H1 (cell line): ENCODE data around the gene RCAN2. TPM values are rescaled to one million over a fixed set of nuclear protein-coding genes. Genes with fewer than 3 reads are reported as not detected.

Experiments
- CTCF ChIA-PET: fragments of 300-600 bp; sonication (Branson Sonifier 250); formaldehyde crosslinking; loops from one replicate; lab custom pipeline; 2021; ENCODE audit not compliant: partially characterized antibody; lab: Charles Lee
- POLR2A ChIA-PET: fragments of 300-600 bp; sonication (Branson Sonifier 250); formaldehyde crosslinking; loops from one replicate; lab custom pipeline; 2021; ENCODE audit warnings: inconsistent platforms; ENCODE audit not compliant: partially characterized antibody; lab: Charles Lee
- DNase-seq, 2 experiments: peaks; one replicate each; pipeline versions ENCODE4 v3.0.0 to v3.0.0-alpha.2; 2010 to 2022; ENCODE audit warnings: low spot score in 2 of 2, low read depth in 1 of 2, mixed read lengths in 1 of 2
- FAIRE-seq: peaks from 2 replicates; lab custom pipeline; 2011; peaks lifted over from hg19 to GRCh38; lab: Jason Lieb, UNC
- H2AFZ ChIP-seq: 2 replicates; pipeline ENCODE4 v1.8.1; 2012; ENCODE audit warnings: low read length, inconsistent platforms
- H2AK5ac ChIP-seq: 2 replicates; pipeline ENCODE4 v1.6.1; 2013; ENCODE audit warnings: low read depth, low read length
- H2BK120ac ChIP-seq: replicated peaks from 2 replicates; pipeline ENCODE3; 2013; ENCODE audit warnings: low read depth, low read length, inconsistent platforms
- H2BK12ac ChIP-seq: 2 replicates; pipeline ENCODE4 v1.6.1; 2013; ENCODE audit warnings: low read depth, low read length
- H2BK15ac ChIP-seq: 2 replicates; pipeline ENCODE4 v1.6.1; 2013; ENCODE audit warnings: low read length
- H2BK20ac ChIP-seq: 2 replicates; pipeline ENCODE4 v1.6.1; 2013; ENCODE audit warnings: low read length
- H2BK5ac ChIP-seq: 2 replicates; pipeline ENCODE4 v1.6.1; 2013; ENCODE audit warnings: low read depth, low read length
- H3K14ac ChIP-seq: 2 replicates; pipeline ENCODE4 v1.6.1; 2013; ENCODE audit warnings: inconsistent platforms; ENCODE audit not compliant: insufficient read length
- H3K18ac ChIP-seq: 2 replicates; pipeline ENCODE4 v1.6.1; 2013; ENCODE audit warnings: low read length; ENCODE audit errors: extremely low read depth
- H3K23ac ChIP-seq: 2 replicates; pipeline ENCODE4 v1.6.1; 2013; ENCODE audit warnings: inconsistent platforms; ENCODE audit not compliant: insufficient read length
- H3K23me2 ChIP-seq: 2 replicates; pipeline ENCODE4 v1.6.1; 2013; ENCODE audit warnings: low read depth, low read length
- H3K27ac ChIP-seq: 2 replicates; pipeline ENCODE4 v1.6.1; 2011; ENCODE audit warnings: low read depth, low read length, inconsistent platforms
- H3K27me3 ChIP-seq, 4 experiments: replicated peaks in 1 of 4; 1 replicate in 1 of 4; 2 replicates in 3 of 4; pipeline versions ENCODE4 v1.6.1 to v1.8.1; 2011 to 2013; ENCODE audit warnings: low read length in 3 of 4, mild to moderate bottlenecking in 3 of 4, inconsistent platforms in 2 of 4, mixed read lengths in 2 of 4, moderate library complexity in 1 of 4; ENCODE audit not compliant: control insufficient read depth in 3 of 4, insufficient read depth in 3 of 4; ENCODE audit errors: extremely low read depth in 1 of 4
- H3K36me3 ChIP-seq, 4 experiments: 2 replicates each; pipeline versions ENCODE4 v1.6.1 to v1.8.1; 2011 to 2013; ENCODE audit warnings: mild to moderate bottlenecking in 4 of 4, low read length in 3 of 4, moderate library complexity in 2 of 4, control low read depth in 1 of 4, inconsistent platforms in 1 of 4; ENCODE audit not compliant: insufficient read depth in 4 of 4, control insufficient read depth in 2 of 4
- H3K4ac ChIP-seq: replicated peaks from 2 replicates; pipeline ENCODE3; 2013; ENCODE audit warnings: low read length, low read depth, mixed read lengths, inconsistent platforms; ENCODE audit not compliant: insufficient read length
- H3K4me1 ChIP-seq, 4 experiments: replicated peaks in 1 of 4; 1 replicate in 1 of 4; 2 replicates in 3 of 4; pipeline versions ENCODE4 v1.6.1 to v1.8.1; 2011 to 2013; ENCODE audit warnings: low read length in 3 of 4, inconsistent platforms in 2 of 4, mixed read lengths in 1 of 4; ENCODE audit not compliant: insufficient read depth in 4 of 4, control insufficient read depth in 3 of 4
- H3K4me2 ChIP-seq, 2 experiments: 2 replicates each; pipeline versions ENCODE4 v1.6.1 to v1.8.1; 2011 to 2013; ENCODE audit warnings: low read depth in 2 of 2, low read length in 2 of 2, control low read depth in 1 of 2, inconsistent platforms in 1 of 2, mild to moderate bottlenecking in 1 of 2; ENCODE audit not compliant: insufficient read depth in 1 of 2
- H3K4me3 ChIP-seq, 4 experiments: fragments of 200-600, 300-600 bp in 1 of 4; sonication (generic), shearing (Covaris generic), sonication (Bioruptor Twin) in 1 of 4; 2 replicates each; pipeline versions ENCODE4 v1.5.1 to v1.8.1; 2011 to 2016; ENCODE audit warnings: low read length in 4 of 4, low read depth in 3 of 4, control low read depth in 2 of 4, inconsistent platforms in 2 of 4, mild to moderate bottlenecking in 2 of 4, mixed read lengths in 1 of 4, moderate library complexity in 1 of 4; ENCODE audit not compliant: insufficient read depth in 2 of 4; ENCODE audit errors: extremely low read depth in 1 of 4
- H3K56ac ChIP-seq: replicated peaks from 2 replicates; pipeline ENCODE3; 2013; ENCODE audit warnings: low read depth, mild to moderate bottlenecking, mixed read lengths, low read length, inconsistent platforms; ENCODE audit not compliant: insufficient read length
- H3K79me1 ChIP-seq: 2 replicates; pipeline ENCODE4 v1.6.1; 2013; ENCODE audit warnings: low read depth, low read length, control low read depth
- H3K79me2 ChIP-seq, 2 experiments: 2 replicates each; pipeline versions ENCODE4 v1.6.1 to v1.8.1; 2012 to 2013; ENCODE audit warnings: low read length in 2 of 2, mild to moderate bottlenecking in 2 of 2, inconsistent platforms in 1 of 2; ENCODE audit not compliant: insufficient read depth in 2 of 2, control insufficient read depth in 1 of 2
- H3K9ac ChIP-seq, 4 experiments: replicated peaks in 1 of 4; 1 replicate in 1 of 4; 2 replicates in 3 of 4; pipeline versions ENCODE4 v1.6.1 to v1.8.1; 2011 to 2013; ENCODE audit warnings: low read depth in 3 of 4, low read length in 3 of 4, control low read depth in 2 of 4, mild to moderate bottlenecking in 2 of 4, moderate library complexity in 2 of 4, inconsistent platforms in 1 of 4; ENCODE audit errors: extremely low read depth in 1 of 4
- H3K9me3 ChIP-seq, 2 experiments: 2 replicates each; pipeline versions ENCODE4 v1.6.1 to v1.8.1; 2012 to 2013; ENCODE audit warnings: mild to moderate bottlenecking in 2 of 2, moderate library complexity in 2 of 2, control low read depth in 1 of 2, inconsistent platforms in 1 of 2, low read depth in 1 of 2, low read length in 1 of 2, mixed read lengths in 1 of 2; ENCODE audit not compliant: insufficient read depth in 2 of 2
- H4K20me1 ChIP-seq, 2 experiments: replicated peaks in 1 of 2; 2 replicates each; pipeline versions ENCODE3 to v1.8.1; 2011 to 2013; ENCODE audit warnings: inconsistent platforms in 2 of 2, low read length in 2 of 2, mild to moderate bottlenecking in 1 of 2; ENCODE audit not compliant: insufficient read depth in 2 of 2, control insufficient read depth in 1 of 2
- H4K5ac ChIP-seq: 2 replicates; pipeline ENCODE4 v1.6.1; 2013; ENCODE audit warnings: low read length, low read depth, mixed read lengths, inconsistent platforms; ENCODE audit not compliant: insufficient read length
- H4K8ac ChIP-seq: 2 replicates; pipeline ENCODE4 v1.8.0; 2013; ENCODE audit warnings: mild to moderate bottlenecking, moderate library complexity, low read length, inconsistent platforms; ENCODE audit not compliant: insufficient read depth; ENCODE audit errors: extremely low read depth
- H4K91ac ChIP-seq: replicated peaks from 2 replicates; pipeline ENCODE3; 2013; ENCODE audit warnings: low read length, mixed read lengths, inconsistent platforms; ENCODE audit not compliant: insufficient read length
- CREB1 ChIP-seq: IDR thresholded peaks from 2 replicates; pipeline ENCODE4 v1.6.1; 2012; ENCODE audit warnings: inconsistent platforms
- WGBS, 2 experiments: shearing (Covaris generic) in 1 of 2; methylation state at CpG; one replicate each; pipeline versions ENCODE4 v1.1.6 to v1.1.7; 2013 to 2015; ENCODE audit warnings: low lambda C conversion rate in 2 of 2, mixed read lengths in 2 of 2, inconsistent platforms in 1 of 2, low coverage in 1 of 2, missing lambda C conversion rate in 1 of 2; ENCODE audit not compliant: insufficient replicate concordance in 2 of 2, insufficient coverage in 1 of 2, insufficient read length in 1 of 2; ENCODE audit errors: extremely low coverage in 1 of 2, missing lambda C conversion rate in 1 of 2; 5-methylcytosine and 5-hydroxymethylcytosine counted together
- polyA plus RNA-seq, 7 experiments: library from polyadenylated mRNA; depleted of rRNA in 3 of 7; stranded (reverse) in 5 of 7; unstranded in 2 of 7; fragments of >200 nt in 5 of 7; fragments of 200-250 nt in 2 of 7; gene quantifications; 1 replicate in 5 of 7; 2 replicates in 1 of 7; 4 replicates in 1 of 7; pipeline versions ENCODE4 v1.2.1 to v1.2.3, GENCODE V29; 2011 to 2013; ENCODE audit warnings: missing spikeins in 2 of 7, mixed read lengths in 2 of 7
- total RNA-seq: library from RNA; stranded (reverse); fragmentation: NEBNext Ultra II Directional; extraction: Animal tissue kit (Norgen Biotek cat#: 25700); gene quantifications from 2 replicates; pipeline ENCODE4 v1.2.1, GENCODE V29; 2021
- TF ChIP-seq, protein P1 (sequence below), 3 experiments: IDR thresholded peaks; 1 replicate in 2 of 3; 2 replicates in 1 of 3; pipeline versions ENCODE4 v1.5.1 to v1.6.1; 2011; ENCODE audit warnings: low read length in 3 of 3, mild to moderate bottlenecking in 3 of 3, inconsistent platforms in 2 of 3, low read depth in 1 of 3, moderate library complexity in 1 of 3; ENCODE audit not compliant: insufficient read depth in 1 of 3; ENCODE audit errors: control extremely low read depth in 1 of 3

Gene RCAN2
- total and polyA plus RNA-seq, 2 of the 8 experiments (the other 6 are each of a cell fraction or from before 2014, with no cell fraction given), result 5.0 to 8.5 TPM

- DNase-seq (no peak), FAIRE-seq (no peak)
- no peak overlapping the region for H2AK5ac ChIP-seq
- no peak overlapping the region for H3K4ac ChIP-seq
- H3K27me3 ChIP-seq, result no peaks in the 10 kb centered on the region
- H4K5ac ChIP-seq, result no peak overlapping the region
- H3K9ac ChIP-seq, result no peak overlapping the region
- no peak overlapping the region for H3K14ac ChIP-seq
- H2AFZ ChIP-seq, result no peak overlapping the region
- H4K8ac ChIP-seq, result no peak overlapping the region
- no peak overlapping the region for H2BK5ac ChIP-seq
- no peak overlapping the region for H3K27ac ChIP-seq
- POLR2A ChIA-PET, result no interaction called here
- H4K20me1 ChIP-seq, result no peaks in the 10 kb centered on the region
- no peak overlapping the region for H2BK120ac ChIP-seq
- no peaks in the 10 kb centered on the region for H3K79me1 ChIP-seq
- H2BK20ac ChIP-seq, result no peak overlapping the region
- no peaks in the 10 kb centered on the region for H3K79me2 ChIP-seq
- no peak overlapping the region for H3K4me2 ChIP-seq
- H3K9me3 ChIP-seq, result no peaks in the 10 kb centered on the region
- no peak overlapping the region for H3K23ac ChIP-seq
- H3K56ac ChIP-seq, result no peak overlapping the region
- 90% methylated on average over 3 of the region's 3 CpGs; no CpG with 5 or more reads in 1 of the 2 experiments for WGBS, 2 experiments
- H3K36me3 ChIP-seq, result no peaks in the 10 kb centered on the region
- H2BK12ac ChIP-seq, result no peak overlapping the region
- H4K91ac ChIP-seq, result no peak overlapping the region
- CTCF ChIA-PET, result interaction anchor here (0.6 to 0.9 kb wide), 2 partner anchors 8 to 462 kb away, joined by 3 read pairs; no protein-coding TSS in a partner anchor
- no peak overlapping the region for H2BK15ac ChIP-seq
- no peaks in the 10 kb centered on the region for H3K23me2 ChIP-seq
- H3K4me3 ChIP-seq, result no peak overlapping the region
- no peaks in the 10 kb centered on the region for H3K4me1 ChIP-seq
- no peak overlapping the region for H3K18ac ChIP-seq
- TF ChIP-seq, protein P1, sequence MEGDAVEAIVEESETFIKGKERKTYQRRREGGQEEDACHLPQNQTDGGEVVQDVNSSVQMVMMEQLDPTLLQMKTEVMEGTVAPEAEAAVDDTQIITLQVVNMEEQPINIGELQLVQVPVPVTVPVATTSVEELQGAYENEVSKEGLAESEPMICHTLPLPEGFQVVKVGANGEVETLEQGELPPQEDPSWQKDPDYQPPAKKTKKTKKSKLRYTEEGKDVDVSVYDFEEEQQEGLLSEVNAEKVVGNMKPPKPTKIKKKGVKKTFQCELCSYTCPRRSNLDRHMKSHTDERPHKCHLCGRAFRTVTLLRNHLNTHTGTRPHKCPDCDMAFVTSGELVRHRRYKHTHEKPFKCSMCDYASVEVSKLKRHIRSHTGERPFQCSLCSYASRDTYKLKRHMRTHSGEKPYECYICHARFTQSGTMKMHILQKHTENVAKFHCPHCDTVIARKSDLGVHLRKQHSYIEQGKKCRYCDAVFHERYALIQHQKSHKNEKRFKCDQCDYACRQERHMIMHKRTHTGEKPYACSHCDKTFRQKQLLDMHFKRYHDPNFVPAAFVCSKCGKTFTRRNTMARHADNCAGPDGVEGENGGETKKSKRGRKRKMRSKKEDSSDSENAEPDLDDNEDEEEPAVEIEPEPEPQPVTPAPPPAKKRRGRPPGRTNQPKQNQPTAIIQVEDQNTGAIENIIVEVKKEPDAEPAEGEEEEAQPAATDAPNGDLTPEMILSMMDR (IDR thresholded peaks at IDR 0.05; ENCODE audit: control extremely low read depth in 1 of 3, insufficient read depth in 1 of 3, low read depth in 1 of 3, low read length in 3 of 3), result no peak
- no peak for TF ChIP-seq CREB1
Measured at GRCh38 chr6:46366190-46366900, 124.9 kb downstream of the RCAN2 start.
